ENCODE results near the gene TMPRSS3. TPM values are rescaled to one million over a fixed set of nuclear protein-coding genes. Genes with fewer than 3 reads are reported as not detected.

TMPRSS3 gene
- polyA plus RNA-seq, 1 of the 3 experiments (the other 2 are of a cell fraction): not detected

DNA sequence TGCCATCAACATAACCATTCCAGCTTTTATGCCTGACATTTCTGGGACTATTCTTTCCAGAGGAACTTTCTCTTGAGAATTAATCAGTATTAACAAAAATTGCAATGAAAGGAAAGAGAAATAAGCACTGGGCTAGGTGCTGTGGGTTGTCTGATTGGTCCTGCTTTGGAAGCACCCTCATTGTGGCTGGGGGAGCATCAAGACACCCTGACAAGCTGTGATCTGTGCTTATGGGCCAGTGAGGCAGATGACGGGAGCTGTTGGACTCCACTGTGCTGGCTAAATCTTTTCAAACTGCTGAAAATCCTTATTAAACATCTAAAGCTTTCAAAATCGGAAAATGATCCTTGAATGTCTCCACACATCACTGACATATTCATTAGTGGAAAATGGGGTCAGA is 27.8 kb upstream of the TMPRSS3 start:
- Histone ChIP-seq H3K27ac (ENCODE audit: low read depth in 2 of 2, low read length in 1 of 2) (no peak overlapping the region), H3K9ac (no peak overlapping the region), H3K36me3 (replicated peaks in 1 of 2; ENCODE audit: control insufficient read depth in 1 of 2, insufficient read depth in 2 of 2, low read length in 1 of 2) (no peaks in the 10 kb centered on the region), H3F3A (replicated peaks; ENCODE audit: insufficient read depth) (no peaks in the 10 kb centered on the region), H3K9me2 (no peaks in the 10 kb centered on the region), H3K79me2 (ENCODE audit: insufficient read depth) (no peaks in the 10 kb centered on the region), H3K9me3 (no peaks in the 10 kb centered on the region), H3K4me3 (ENCODE audit: low read depth in 2 of 2, low read length in 1 of 2) (no peak overlapping the region), H3K4me2 (no peak overlapping the region), H3K27me3 (ENCODE audit: insufficient read depth) (no peaks in the 10 kb centered on the region), H2AFZ (ENCODE audit: low read depth) (no peak overlapping the region), H3K4me1 (ENCODE audit: control insufficient read depth in 1 of 2, insufficient read depth in 2 of 2, low read depth in 1 of 2, low read length in 1 of 2) (peaks cover 0 to 6% of the 10 kb centered on the region in 2 experiments; a peak in 2 of 4 replicates), H4K20me1 (ENCODE audit: insufficient read depth) (no peaks in the 10 kb centered on the region)
- POLR2A ChIA-PET: no interaction called here
- CTCF ChIA-PET: interaction anchor here (1.1 kb wide), 1 partner anchor 12 kb away, joined by 3 read pairs; no protein-coding TSS in a partner anchor
- TF ChIP-seq GABPA (IDR thresholded peaks at IDR 0.05; ENCODE audit: low read depth) (no peak), SMC3 (IDR thresholded peaks at IDR 0.05; ENCODE audit: low read depth, low read length) (no peak), CHD2 (IDR thresholded peaks at IDR 0.05; ENCODE audit: low read length, partially characterized antibody) (no peak), EZH2phosphoT487 (IDR thresholded peaks at IDR 0.05; ENCODE audit: borderline replicate concordance, low read depth) (no peak), REST (IDR thresholded peaks at IDR 0.05; ENCODE audit: low read depth, low read length) (no peak), RAD21 (IDR thresholded peaks at IDR 0.05; ENCODE audit: low read length) (no peak), USF2 (IDR thresholded peaks at IDR 0.05; ENCODE audit: borderline replicate concordance, low read depth, low read length) (no peak), RFX5 (IDR thresholded peaks at IDR 0.05; ENCODE audit: low read length) (no peak), MXI1 (IDR thresholded peaks at IDR 0.05; ENCODE audit: low read depth, low read length) (no peak), MAX (IDR thresholded peaks at IDR 0.05; ENCODE audit: low read depth) (no peak), TCF12 (IDR thresholded peaks at IDR 0.05) (no peak), RXRA (IDR thresholded peaks at IDR 0.05; ENCODE audit: borderline replicate concordance, low read depth) (no peak), NFIC (IDR thresholded peaks at IDR 0.05; ENCODE audit: borderline replicate concordance) (no peak)
- 10% methylated on average over 2 of the region's 2 CpGs for WGBS (ENCODE audit: low lambda C conversion rate)
- DNase-seq: no peak

DNA sequence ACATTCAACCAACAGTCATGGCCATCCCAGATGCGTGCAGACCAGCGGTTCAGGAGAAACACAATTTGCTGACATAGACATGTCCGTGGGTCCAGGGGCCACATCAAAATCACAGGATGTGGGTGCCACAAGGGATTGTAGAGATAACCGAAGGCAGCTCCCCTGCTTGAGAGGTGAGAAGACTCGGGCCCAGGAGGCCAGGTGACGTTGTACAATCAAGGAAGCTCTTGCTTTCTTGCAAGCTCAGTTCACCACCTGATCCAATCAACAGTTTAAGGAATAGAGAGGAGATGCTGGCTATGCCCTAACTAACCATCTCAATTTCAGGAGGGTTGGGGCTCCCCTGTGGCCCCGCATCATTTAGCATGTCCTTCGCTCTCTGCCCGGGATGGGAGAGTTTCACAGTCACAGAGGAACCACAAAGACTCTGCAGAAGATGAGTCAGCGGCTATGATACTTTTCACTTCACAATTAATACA is 27.4 kb upstream of the TMPRSS3 start:
- H4K20me1 ChIP-seq (ENCODE audit: insufficient read depth): no peaks in the 10 kb centered on the region
- no peak overlapping the region for H3K9ac ChIP-seq
- H3K9me3 ChIP-seq: no peaks in the 10 kb centered on the region
- CTCF ChIA-PET: interaction anchor here (1.1 kb wide), 1 partner anchor 12 kb away, joined by 3 read pairs; no protein-coding TSS in a partner anchor
- POLR2A ChIA-PET: no interaction called here
- H3K27me3 ChIP-seq (ENCODE audit: insufficient read depth): no peaks in the 10 kb centered on the region
- H3K4me2 ChIP-seq: no peak overlapping the region
- no peaks in the 10 kb centered on the region for H3F3A ChIP-seq (replicated peaks; ENCODE audit: insufficient read depth)
- H3K4me1 ChIP-seq (ENCODE audit: control insufficient read depth in 1 of 2, insufficient read depth in 2 of 2, low read depth in 1 of 2, low read length in 1 of 2): peaks cover 0 to 6% of the 10 kb centered on the region in 2 experiments; a peak in 2 of 4 replicates
- H2AFZ ChIP-seq (ENCODE audit: low read depth): no peak overlapping the region
- H3K79me2 ChIP-seq (ENCODE audit: insufficient read depth): no peaks in the 10 kb centered on the region
- DNase-seq: no peak
- H3K9me2 ChIP-seq: no peaks in the 10 kb centered on the region
- no peak overlapping the region for H3K4me3 ChIP-seq (ENCODE audit: low read depth in 2 of 2, low read length in 1 of 2)
- TF ChIP-seq EZH2phosphoT487 (IDR thresholded peaks at IDR 0.05; ENCODE audit: borderline replicate concordance, low read depth) (no peak), SMC3 (IDR thresholded peaks at IDR 0.05; ENCODE audit: low read depth, low read length) (no peak), EP300 (IDR thresholded peaks at IDR 0.05; ENCODE audit: borderline replicate concordance in 1 of 2, low read depth in 1 of 2, low read length in 1 of 2) (no peak), PBX3 (IDR thresholded peaks at IDR 0.05) (no peak), FOXM1 (IDR thresholded peaks at IDR 0.05; ENCODE audit: low read depth) (no peak), TCF12 (IDR thresholded peaks at IDR 0.05) (no peak)
- TF ChIP-seq, protein P1, sequence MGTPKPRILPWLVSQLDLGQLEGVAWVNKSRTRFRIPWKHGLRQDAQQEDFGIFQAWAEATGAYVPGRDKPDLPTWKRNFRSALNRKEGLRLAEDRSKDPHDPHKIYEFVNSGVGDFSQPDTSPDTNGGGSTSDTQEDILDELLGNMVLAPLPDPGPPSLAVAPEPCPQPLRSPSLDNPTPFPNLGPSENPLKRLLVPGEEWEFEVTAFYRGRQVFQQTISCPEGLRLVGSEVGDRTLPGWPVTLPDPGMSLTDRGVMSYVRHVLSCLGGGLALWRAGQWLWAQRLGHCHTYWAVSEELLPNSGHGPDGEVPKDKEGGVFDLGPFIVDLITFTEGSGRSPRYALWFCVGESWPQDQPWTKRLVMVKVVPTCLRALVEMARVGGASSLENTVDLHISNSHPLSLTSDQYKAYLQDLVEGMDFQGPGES (IDR thresholded peaks at IDR 0.05; ENCODE audit: low read depth, low read length): no peak
- H3K27ac ChIP-seq (ENCODE audit: low read depth in 2 of 2, low read length in 1 of 2): no peak overlapping the region
- H3K36me3 ChIP-seq (replicated peaks in 1 of 2; ENCODE audit: control insufficient read depth in 1 of 2, insufficient read depth in 2 of 2, low read length in 1 of 2): no peaks in the 10 kb centered on the region
- WGBS (ENCODE audit: low lambda C conversion rate): 27% methylated on average over 10 of the region's 10 CpGs
